ENCODE results near the gene TANC1.

DNA sequence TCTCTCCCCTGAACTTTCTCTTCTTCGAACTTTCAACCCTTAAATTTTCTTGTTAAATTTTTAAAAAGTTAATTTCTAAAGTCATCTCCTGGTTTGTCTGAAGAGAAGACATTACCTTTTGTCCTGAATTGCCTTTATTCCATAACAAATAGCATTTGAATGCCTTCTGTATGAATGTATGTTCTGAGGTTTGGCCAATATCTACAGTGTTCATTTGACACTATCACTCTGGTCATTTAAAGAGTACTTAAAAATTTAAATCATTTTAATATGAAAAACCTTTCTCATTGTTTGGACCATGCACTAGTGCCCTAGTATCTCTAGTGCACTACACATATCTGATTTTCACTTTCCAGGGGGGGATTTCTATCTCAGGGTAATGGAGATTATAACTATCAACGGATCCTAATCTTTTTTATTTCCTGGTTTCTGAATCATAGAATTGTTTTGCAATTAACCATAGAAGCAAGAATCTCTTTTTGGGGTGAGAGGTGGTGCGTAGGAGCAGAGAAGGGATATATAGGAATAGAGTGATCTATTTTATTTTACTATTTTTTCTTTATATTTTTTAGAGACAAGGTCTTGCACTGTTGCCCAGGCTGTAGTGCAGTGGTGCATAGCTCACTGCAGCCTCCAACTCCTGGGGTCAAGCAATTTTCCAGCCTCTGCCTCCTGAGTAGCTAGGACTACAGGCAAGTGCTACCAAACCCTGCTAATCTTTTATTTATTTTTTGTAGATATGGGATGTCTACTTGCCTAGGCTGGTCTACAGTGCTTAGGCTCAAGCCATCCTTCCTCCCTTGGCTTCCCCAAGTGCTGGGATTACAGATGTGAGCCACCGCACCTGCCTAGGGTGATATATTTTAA, 25.5 kb downstream of the TANC1 start:
- TF ChIP-seq, protein P1, sequence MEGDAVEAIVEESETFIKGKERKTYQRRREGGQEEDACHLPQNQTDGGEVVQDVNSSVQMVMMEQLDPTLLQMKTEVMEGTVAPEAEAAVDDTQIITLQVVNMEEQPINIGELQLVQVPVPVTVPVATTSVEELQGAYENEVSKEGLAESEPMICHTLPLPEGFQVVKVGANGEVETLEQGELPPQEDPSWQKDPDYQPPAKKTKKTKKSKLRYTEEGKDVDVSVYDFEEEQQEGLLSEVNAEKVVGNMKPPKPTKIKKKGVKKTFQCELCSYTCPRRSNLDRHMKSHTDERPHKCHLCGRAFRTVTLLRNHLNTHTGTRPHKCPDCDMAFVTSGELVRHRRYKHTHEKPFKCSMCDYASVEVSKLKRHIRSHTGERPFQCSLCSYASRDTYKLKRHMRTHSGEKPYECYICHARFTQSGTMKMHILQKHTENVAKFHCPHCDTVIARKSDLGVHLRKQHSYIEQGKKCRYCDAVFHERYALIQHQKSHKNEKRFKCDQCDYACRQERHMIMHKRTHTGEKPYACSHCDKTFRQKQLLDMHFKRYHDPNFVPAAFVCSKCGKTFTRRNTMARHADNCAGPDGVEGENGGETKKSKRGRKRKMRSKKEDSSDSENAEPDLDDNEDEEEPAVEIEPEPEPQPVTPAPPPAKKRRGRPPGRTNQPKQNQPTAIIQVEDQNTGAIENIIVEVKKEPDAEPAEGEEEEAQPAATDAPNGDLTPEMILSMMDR (IDR thresholded peaks at IDR 0.05), result no peak
- no peak for TF ChIP-seq EP300 (IDR thresholded peaks at IDR 0.05)
- TF ChIP-seq POLR2AphosphoS5 (IDR thresholded peaks at IDR 0.05), result no peak
